PFSK-1 (cell line): Measurements from ENCODE around the gene RIPOR3.

ENCODE experiments used
- FOXP2 ChIP-seq: optimal IDR thresholded peaks from 2 replicates; pipeline ENCODE3; 2011; ENCODE audit warnings: borderline replicate concordance, control low read depth, inconsistent platforms; ENCODE audit not compliant: insufficient read depth; ENCODE audit errors: extremely low read length, extremely low read depth
- POLR2AphosphoS5 ChIP-seq: IDR thresholded peaks from 2 replicates; pipeline ENCODE4 v1.6.1; 2012; ENCODE audit warnings: low read depth, mild to moderate bottlenecking, control low read depth, low read length, moderate library complexity
- REST ChIP-seq, 2 experiments: IDR thresholded peaks; 2 replicates each; pipeline versions ENCODE4 v1.6.1 to v1.8.0; 2011 to 2012; ENCODE audit warnings: low read depth in 2 of 2, low read length in 2 of 2, control low read depth in 1 of 2, inconsistent platforms in 1 of 2, mild to moderate bottlenecking in 1 of 2, moderate library complexity in 1 of 2; ENCODE audit not compliant: insufficient read depth in 1 of 2
- SIN3A ChIP-seq: IDR thresholded peaks from 2 replicates; pipeline ENCODE4 v1.6.1; 2012; ENCODE audit warnings: mild to moderate bottlenecking, low read length, moderate library complexity, borderline replicate concordance; ENCODE audit not compliant: insufficient read depth
- TAF1 ChIP-seq: IDR thresholded peaks from 2 replicates; pipeline ENCODE4 v1.6.1; 2012; ENCODE audit warnings: low read length, control low read depth, borderline replicate concordance; ENCODE audit not compliant: insufficient read depth

The RIPOR3 gene

GRCh38 chr20:50645253-50646068 lies 45.9 kb downstream of the RIPOR3 start:
- TF ChIP-seq SIN3A (no peak), FOXP2 (peak; percentile 34), REST (IDR thresholded peaks at IDR 0.05; ENCODE audit: insufficient read depth in 1 of 2, low read depth in 2 of 2, low read length in 2 of 2) (no peak), POLR2AphosphoS5 (no peak)

GRCh38 chr20:50642288-50642803 lies 49.0 kb downstream of the RIPOR3 start:
- TF ChIP-seq SIN3A = no peak
- TF ChIP-seq REST (IDR thresholded peaks at IDR 0.05; ENCODE audit: insufficient read depth in 1 of 2, low read depth in 2 of 2, low read length in 2 of 2) = no peak
- no peak for TF ChIP-seq FOXP2
- TF ChIP-seq POLR2AphosphoS5 = no peak
- no peak for TF ChIP-seq TAF1

- TF ChIP-seq TAF1 (no peak), FOXP2 (no peak), POLR2AphosphoS5 (no peak), REST (IDR thresholded peaks at IDR 0.05; ENCODE audit: insufficient read depth in 1 of 2, low read depth in 2 of 2, low read length in 2 of 2) (no peak), SIN3A (no peak)
Observed at GRCh38 chr20:50636601-50637540, 54.5 kb downstream of the RIPOR3 start.

- TF ChIP-seq TAF1 = no peak
- no peak for TF ChIP-seq FOXP2
- no peak for TF ChIP-seq REST (IDR thresholded peaks at IDR 0.05; ENCODE audit: insufficient read depth in 1 of 2, low read depth in 2 of 2, low read length in 2 of 2)
- TF ChIP-seq POLR2AphosphoS5 = no peak
- TF ChIP-seq SIN3A = no peak
Observed at GRCh38 chr20:50635676-50636600, 55.4 kb downstream of the RIPOR3 start.
